ENCODE data around the gene TPRN.
A peak's percentile ranks its signal among the peaks of the same experiment; 100 is the strongest.

Gene TPRN

GRCh38 chr9:137205126-137206069 is 4.9 kb upstream of the TPRN start, which contains the start of the genes NDOR1 and TMEM203:
TSS of gene NDOR1 (plus strand) at chr9:137205700. CDS start at chr9:137205778, 78 bp downstream.
TSS of gene TMEM203 (minus strand) at chr9:137205648. CDS start at chr9:137205414, 234 bp downstream.
- Mint-ChIP-seq H3K4me1 (peaks cover 34% of the 10 kb centered on the region), H3K4me3 (peak within 1 kb of the TSS; percentile 93), H3K27ac (peak within 1 kb of the TSS; percentile 91), H3K9me3 (no peaks in the 10 kb centered on the region), H3K36me3 (no peaks in the 10 kb centered on the region), H3K27me3 (no peaks in the 10 kb centered on the region)

DNA sequence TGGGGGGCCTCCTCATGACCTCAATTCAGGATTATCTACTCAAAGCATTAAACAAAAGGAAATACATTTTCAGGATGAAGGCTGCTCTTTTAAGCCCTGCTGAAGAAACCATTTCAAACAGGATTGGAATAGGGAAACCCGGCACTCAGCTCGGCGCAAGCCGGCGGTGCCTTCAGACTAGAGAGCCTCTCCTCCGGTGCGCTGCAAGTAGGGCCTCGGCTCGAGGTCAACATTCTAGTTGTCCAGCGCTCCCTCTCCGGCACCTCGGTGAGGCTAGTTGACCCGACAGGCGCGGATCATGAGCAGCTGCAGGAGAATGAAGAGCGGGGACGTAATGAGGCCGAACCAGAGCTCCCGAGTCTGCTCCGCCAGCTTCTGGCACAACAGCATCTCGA is 4.2 kb upstream of the TPRN start:
- Mint-ChIP-seq H3K4me1 (peaks cover 34% of the 10 kb centered on the region), H3K27ac (peak overlapping the region; percentile 91), H3K27me3 (no peaks in the 10 kb centered on the region), H3K36me3 (no peaks in the 10 kb centered on the region), H3K9me3 (no peaks in the 10 kb centered on the region), H3K4me3 (peak overlapping the region; percentile 93)

DNA sequence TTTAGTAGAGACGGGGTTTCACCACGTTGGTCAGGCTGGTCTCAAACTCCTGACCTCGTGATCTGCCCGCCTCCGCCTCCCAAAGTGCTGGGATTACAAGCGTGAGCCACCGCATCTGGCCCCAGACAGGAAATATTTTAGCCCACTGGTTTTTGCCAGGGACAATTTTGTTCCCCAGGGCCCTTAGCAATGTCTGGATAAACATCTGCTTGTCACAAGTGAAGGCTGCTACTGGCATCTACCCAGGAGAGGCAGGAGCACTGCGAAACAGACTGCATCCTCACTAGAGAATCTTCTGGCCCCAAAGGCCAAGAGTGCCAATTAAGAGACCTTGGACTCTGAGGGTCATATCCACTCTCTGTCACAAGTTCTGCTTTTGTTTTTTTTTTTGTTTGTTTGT is 2.4 kb upstream of the TPRN start:
- Mint-ChIP-seq H3K9me3 (no peaks in the 10 kb centered on the region), H3K36me3 (no peaks in the 10 kb centered on the region)

DNA sequence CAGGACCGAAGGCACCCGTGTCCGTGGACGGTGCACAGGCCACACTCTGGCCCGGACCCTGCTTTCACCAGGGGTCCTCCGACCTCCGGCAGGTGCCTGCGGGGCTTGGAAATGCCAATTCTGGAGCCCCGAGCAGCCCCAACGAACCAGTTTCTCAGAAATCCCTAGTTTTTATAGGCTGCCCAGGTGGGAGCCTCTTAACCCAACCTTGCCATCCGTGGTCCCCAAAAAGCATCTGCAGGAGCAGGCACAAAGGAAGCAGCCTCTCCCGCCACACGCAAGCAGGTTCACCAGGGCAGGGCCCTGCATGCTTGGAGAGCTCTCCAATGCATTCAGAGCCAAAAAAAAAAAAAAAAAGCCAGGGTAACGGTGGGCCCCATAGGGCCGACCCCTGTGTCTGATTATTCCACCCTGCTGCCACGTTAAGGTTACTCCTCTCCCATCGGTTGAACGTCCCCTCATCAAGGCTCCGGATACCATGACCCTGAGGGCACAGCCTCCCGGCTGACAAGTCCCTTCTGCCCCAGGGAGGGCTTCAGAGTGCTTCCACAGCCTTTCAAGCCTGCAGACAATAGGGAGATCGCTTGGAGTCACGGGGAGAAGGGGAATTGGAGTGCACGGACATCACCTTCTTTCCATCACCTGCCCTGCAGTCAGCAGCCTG is 796 bp upstream of the TPRN start:
- H3K36me3 Mint-ChIP-seq = no peaks in the 10 kb centered on the region
- H3K4me1 Mint-ChIP-seq = peaks cover 23% of the 10 kb centered on the region
- H3K4me3 Mint-ChIP-seq = peak overlapping the region; percentile 83
- peak overlapping the region; percentile 62 for H3K27ac Mint-ChIP-seq
- no peaks in the 10 kb centered on the region for H3K9me3 Mint-ChIP-seq
- H3K27me3 Mint-ChIP-seq = no peaks in the 10 kb centered on the region

More for the DNA sequence above, 2.4 kb upstream of the TPRN start:
- peaks cover 37% of the 10 kb centered on the region for H3K4me1 Mint-ChIP-seq
- H3K27me3 Mint-ChIP-seq = no peaks in the 10 kb centered on the region
- H3K27ac Mint-ChIP-seq = no peak overlapping the region
- peak overlapping the region; percentile 11 for H3K4me3 Mint-ChIP-seq

DNA sequence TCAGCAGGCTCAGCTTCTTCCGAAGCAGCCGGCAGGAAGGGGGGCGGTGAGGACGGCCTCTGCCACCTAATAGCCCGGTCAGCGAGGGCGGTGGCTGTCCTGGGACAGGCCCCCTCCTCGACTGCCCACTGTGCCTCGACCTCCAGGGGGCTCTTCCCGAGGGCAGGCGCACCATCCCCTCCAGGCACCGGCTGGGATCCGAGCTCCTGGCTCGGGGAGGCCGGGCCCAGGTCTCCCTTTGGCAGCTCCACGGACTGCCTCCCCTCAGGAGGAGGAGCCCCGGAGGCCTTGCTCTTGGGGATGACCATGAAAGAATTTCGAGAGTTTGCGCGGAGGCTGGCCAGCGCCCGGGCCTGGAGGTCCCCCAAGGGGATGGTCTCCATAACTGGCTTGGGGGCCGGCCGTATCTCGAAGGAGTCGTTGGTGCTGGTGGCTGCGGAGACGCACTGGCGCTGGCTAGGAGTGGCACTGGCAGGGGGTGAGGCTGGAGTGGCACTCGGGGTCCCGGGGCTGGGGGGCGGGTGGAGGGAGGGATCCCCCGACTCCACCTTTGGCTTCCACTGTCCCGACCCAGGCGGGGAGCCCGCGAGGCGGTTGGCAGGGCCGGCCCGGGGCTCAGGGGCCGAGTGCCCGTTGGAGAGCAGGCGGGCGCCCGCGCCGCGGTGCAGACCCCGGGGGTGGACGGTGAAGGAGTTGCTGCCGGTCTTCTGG is 975 bp downstream of the TPRN start:
- H3K9me3 Mint-ChIP-seq = no peaks in the 10 kb centered on the region
- peaks cover 21% of the 10 kb centered on the region for H3K4me1 Mint-ChIP-seq
- no peak overlapping the region for H3K27ac Mint-ChIP-seq
- H3K4me3 Mint-ChIP-seq = peak overlapping the region; percentile 83
- no peaks in the 10 kb centered on the region for H3K36me3 Mint-ChIP-seq
- no peaks in the 10 kb centered on the region for H3K27me3 Mint-ChIP-seq

DNA sequence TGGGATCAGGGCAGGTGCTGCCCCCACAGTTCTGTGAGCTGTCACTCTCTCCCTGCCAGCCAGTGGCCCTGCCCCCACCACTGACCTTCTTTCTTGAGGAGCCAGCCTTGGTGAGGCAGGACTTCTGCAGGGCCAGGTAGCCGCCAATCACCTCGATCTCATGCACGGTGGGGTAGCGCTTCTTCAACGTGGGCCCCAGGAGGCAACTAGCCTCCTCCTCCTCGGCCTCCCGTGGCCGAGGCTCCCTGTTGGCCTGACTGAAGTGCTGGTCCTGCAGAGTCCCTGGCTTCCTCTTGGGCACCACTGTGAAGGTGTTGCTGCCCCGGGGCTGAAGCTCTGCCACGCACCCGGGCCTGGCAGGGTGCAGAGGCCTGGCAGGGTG is 1.6 kb downstream of the TPRN start:
- Mint-ChIP-seq H3K9me3 (no peaks in the 10 kb centered on the region), H3K36me3 (no peaks in the 10 kb centered on the region), H3K27ac (no peak overlapping the region), H3K4me3 (no peak overlapping the region), H3K27me3 (no peaks in the 10 kb centered on the region), H3K4me1 (peaks cover 15% of the 10 kb centered on the region)

DNA sequence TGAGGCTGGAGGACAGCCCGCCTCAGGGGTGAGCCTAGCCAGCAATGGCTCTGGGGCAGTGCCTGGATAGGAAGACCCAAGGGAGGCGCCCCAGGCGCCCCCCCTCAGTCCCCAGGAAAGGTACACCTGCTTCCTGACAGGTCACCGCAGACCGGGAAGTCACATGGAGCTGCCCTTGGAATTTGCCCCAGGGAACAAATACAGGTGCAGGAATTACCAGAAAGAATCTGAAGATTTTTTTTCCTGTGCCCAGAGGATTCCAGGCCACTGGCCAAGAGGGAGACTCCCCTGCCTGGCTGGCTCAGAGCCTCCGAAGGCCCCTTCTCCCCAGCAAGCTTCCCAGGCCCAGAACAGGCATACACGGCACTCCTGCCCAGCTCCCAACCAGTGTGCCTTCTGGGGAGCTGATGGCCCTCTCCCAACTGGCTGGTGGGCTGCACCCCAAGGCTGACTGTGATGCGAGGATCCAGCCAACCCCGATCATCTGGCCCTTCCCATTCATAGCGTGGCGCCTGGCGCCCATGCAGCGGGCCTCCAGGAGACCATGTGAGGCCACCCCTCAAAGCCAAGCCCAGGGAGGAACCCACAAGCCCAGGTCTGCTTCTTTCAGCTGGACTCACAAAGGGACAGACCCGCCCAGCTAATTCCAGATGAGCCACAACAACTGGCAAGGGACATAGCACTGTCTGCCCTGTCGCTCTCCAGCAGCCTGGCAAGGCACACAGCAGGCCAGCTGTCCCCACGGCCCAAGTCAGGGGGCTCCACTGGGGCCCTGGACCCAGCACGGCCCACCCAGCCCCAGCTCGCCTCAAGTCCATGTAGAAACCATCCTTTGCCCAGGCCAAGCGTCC is 2.3 kb downstream of the TPRN start:
- H3K4me3 Mint-ChIP-seq = peak overlapping the region; percentile 23
- no peaks in the 10 kb centered on the region for H3K9me3 Mint-ChIP-seq
- no peaks in the 10 kb centered on the region for H3K36me3 Mint-ChIP-seq
- no peak overlapping the region for H3K27ac Mint-ChIP-seq
- no peaks in the 10 kb centered on the region for H3K27me3 Mint-ChIP-seq
- peaks cover 14% of the 10 kb centered on the region for H3K4me1 Mint-ChIP-seq

- no peak overlapping the region for H3K27ac Mint-ChIP-seq
- H3K9me3 Mint-ChIP-seq = no peaks in the 10 kb centered on the region
- no peaks in the 10 kb centered on the region for H3K36me3 Mint-ChIP-seq
- no peaks in the 10 kb centered on the region for H3K27me3 Mint-ChIP-seq
- no peak overlapping the region for H3K4me3 Mint-ChIP-seq
- peaks cover 3% of the 10 kb centered on the region for H3K4me1 Mint-ChIP-seq
Observed at GRCh38 chr9:137195525-137196220, 4.9 kb downstream of the TPRN start.

DNA sequence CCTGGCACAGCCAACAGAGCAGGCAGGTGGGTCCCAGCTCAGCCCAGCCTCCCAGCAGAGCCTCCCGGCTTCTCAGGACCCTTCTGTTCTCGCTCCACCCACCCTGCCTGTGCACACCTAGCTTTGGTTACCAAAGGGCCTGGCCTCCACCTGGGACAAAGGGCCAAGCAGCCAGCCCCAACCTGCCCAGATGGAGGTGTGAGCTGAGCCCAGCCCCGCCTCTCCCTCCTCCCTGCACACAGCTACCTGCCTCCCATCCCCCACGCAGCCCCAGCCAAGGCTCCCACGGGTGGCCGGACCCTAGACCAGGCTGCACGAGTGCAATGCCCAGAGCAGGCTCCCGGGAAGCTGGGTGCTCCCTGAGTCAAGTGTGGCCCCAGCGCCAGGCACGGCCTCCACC is 5.6 kb downstream of the TPRN start:
- Mint-ChIP-seq H3K9me3 (no peaks in the 10 kb centered on the region), H3K36me3 (no peaks in the 10 kb centered on the region), H3K4me3 (no peak overlapping the region), H3K4me1 (peaks cover 3% of the 10 kb centered on the region), H3K27ac (no peak overlapping the region), H3K27me3 (no peaks in the 10 kb centered on the region)

DNA sequence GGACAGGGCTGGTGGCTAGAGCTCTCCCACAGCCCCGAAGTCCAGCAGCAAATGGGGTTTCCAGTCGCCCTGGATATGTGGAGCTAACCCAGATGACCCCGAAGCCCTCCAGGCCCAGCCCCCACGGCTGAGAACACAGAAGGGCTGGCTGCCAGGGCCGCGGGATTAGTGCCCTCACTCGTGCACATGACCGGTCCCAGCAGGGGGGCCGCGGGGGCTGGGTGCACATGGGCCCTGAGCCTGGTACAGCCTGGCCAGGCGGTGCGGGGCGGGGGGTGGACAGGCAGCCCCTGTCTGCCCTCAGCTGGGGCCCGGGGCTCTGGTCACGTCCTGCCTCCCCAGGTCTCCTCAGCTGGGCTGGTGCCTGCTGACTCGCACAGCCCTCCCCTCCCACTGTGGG is 6.2 kb downstream of the TPRN start:
- Mint-ChIP-seq H3K9me3 (no peaks in the 10 kb centered on the region), H3K27me3 (no peaks in the 10 kb centered on the region), H3K4me1 (peaks cover 4% of the 10 kb centered on the region), H3K27ac (no peak overlapping the region), H3K36me3 (no peaks in the 10 kb centered on the region), H3K4me3 (no peak overlapping the region)

DNA sequence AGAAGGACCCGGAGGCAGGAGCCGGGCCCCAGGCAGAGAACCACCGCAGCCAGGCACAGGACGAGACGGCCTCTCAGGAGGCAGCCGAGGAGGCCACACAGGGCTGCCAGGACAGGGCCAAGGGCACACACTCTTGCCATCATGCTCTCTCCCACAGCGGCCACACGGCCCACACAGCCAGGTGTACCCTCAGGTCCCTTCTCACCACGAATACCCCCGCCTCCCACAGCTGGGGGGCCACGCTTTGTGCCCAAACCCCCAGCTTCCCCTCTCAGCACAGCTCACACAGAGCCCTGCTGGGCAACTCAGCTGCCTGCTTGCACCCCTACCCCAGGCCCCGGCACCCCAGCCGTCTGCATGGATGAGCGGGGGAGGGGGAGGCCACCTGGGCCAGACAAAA is 6.8 kb downstream of the TPRN start:
- Mint-ChIP-seq H3K9me3 (no peaks in the 10 kb centered on the region), H3K4me1 (peaks cover 9% of the 10 kb centered on the region), H3K4me3 (no peak overlapping the region), H3K36me3 (no peaks in the 10 kb centered on the region), H3K27me3 (no peaks in the 10 kb centered on the region), H3K27ac (no peak overlapping the region)

- no peaks in the 10 kb centered on the region for H3K36me3 Mint-ChIP-seq
- no peaks in the 10 kb centered on the region for H3K9me3 Mint-ChIP-seq
- no peaks in the 10 kb centered on the region for H3K27me3 Mint-ChIP-seq
- peaks cover 9% of the 10 kb centered on the region for H3K4me1 Mint-ChIP-seq
- no peak overlapping the region for H3K4me3 Mint-ChIP-seq
- no peak overlapping the region for H3K27ac Mint-ChIP-seq
Observed at GRCh38 chr9:137192859-137193258, 7.7 kb downstream of the TPRN start.

DNA sequence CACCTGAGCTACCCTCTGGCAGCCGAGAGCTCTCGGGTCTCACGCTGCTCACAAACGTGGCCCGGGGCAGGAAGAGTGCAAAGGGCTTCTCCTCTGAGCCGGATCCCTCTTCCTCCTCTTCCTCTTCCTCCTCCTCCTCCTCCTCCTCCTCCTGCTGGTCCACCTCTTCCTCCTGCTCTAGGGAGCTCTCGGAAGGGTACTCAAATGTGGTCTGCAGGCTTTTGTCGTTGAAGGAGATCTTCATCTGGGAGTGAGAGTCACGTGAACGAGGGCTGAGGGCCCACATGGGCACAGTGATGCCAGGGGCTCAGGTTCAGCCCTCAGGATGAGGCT is 8.1 kb downstream of the TPRN start:
- no peak overlapping the region for H3K4me3 Mint-ChIP-seq
- H3K36me3 Mint-ChIP-seq = no peaks in the 10 kb centered on the region
- H3K27me3 Mint-ChIP-seq = no peaks in the 10 kb centered on the region
- no peaks in the 10 kb centered on the region for H3K9me3 Mint-ChIP-seq
- peaks cover 12% of the 10 kb centered on the region for H3K4me1 Mint-ChIP-seq
- peak overlapping the region; percentile 72 for H3K27ac Mint-ChIP-seq

DNA sequence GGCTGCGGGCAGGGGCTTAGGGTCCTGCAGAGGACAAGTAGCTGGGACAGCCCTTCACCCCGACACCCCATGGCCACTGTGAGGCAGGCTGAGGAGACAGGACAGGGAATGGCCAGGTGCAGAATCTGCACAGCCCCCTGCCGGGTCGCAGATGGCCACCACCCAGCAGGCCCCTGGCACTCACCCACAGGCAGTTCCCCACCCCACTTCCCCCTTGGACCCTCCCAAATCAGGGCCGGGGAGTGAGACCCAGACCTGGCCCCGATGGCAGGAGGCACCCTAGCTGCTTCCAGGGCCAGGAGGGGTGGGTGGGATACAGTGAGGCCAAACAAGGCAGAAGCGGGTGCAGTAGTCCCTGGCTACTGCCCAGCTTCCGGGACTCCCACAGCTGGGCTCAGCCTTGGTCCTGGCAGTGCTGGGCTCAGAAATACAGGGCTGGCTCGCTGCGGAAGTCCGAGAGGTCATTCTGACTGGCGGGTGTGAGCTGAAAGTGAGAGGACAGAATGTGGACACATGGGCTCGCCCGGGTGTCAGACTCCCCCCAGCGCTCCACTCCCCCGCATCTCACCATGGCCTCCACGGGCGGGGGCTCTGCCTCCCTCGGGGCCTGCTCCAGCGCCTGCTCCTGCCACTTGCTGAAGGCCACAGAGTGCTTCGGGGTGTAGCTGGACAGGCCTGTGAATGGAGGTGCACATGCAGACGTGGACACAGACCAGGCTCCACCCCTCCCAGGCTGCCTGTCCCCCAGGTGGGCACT is 8.7 kb downstream of the TPRN start:
- H3K27ac Mint-ChIP-seq = no peak overlapping the region
- H3K4me3 Mint-ChIP-seq = no peak overlapping the region
- peaks cover 17% of the 10 kb centered on the region for H3K4me1 Mint-ChIP-seq
- no peaks in the 10 kb centered on the region for H3K9me3 Mint-ChIP-seq
- H3K27me3 Mint-ChIP-seq = no peaks in the 10 kb centered on the region
- H3K36me3 Mint-ChIP-seq = no peaks in the 10 kb centered on the region

All from activated naive CD4-positive, alpha-beta T cell treated with anti-CD3 and anti-CD28 coated beads, Interleukin-2, amount 50 U/mL, for 24 hours (primary cell).